Measurements from ENCODE around the gene ZNF98. TPM values are rescaled to one million over a fixed set of nuclear protein-coding genes. Genes with fewer than 3 reads are reported as not detected.

Gene ZNF98
- total RNA-seq, 1 donor: under 0.01 TPM

GRCh38 chr19:22427547-22427946, 5.4 kb upstream of the ZNF98 start:
- H3K4me3 ChIP-seq (ENCODE audit: insufficient read depth, low read length): no peak overlapping the region
- H3K4me2 ChIP-seq (ENCODE audit: insufficient read depth, low read length): no peak overlapping the region
- no peaks in the 10 kb centered on the region for H3K9me3 ChIP-seq (ENCODE audit: low read depth, low read length)
- no peak overlapping the region for H3K27ac ChIP-seq (ENCODE audit: low read depth, low read length)
- no peak for DNase-seq (ENCODE audit: insufficient read length, low spot score, missing footprints)
- TF ChIP-seq CTCF (IDR thresholded peaks at IDR 0.05; ENCODE audit: extremely low read depth, low read depth, low read length): no peak
- H4K20me1 ChIP-seq (ENCODE audit: insufficient read depth, low read length): no peaks in the 10 kb centered on the region
- no peaks in the 10 kb centered on the region for H3K4me1 ChIP-seq (ENCODE audit: insufficient read depth, low read length)
- H3K36me3 ChIP-seq (ENCODE audit: insufficient read depth, low read length): no peaks in the 10 kb centered on the region
- no peak overlapping the region for H2AFZ ChIP-seq (ENCODE audit: low read length)
- H3K27me3 ChIP-seq (ENCODE audit: insufficient read depth, low read length): no peaks in the 10 kb centered on the region
- H3K79me2 ChIP-seq (ENCODE audit: insufficient read depth, low read length): no peaks in the 10 kb centered on the region

DNA sequence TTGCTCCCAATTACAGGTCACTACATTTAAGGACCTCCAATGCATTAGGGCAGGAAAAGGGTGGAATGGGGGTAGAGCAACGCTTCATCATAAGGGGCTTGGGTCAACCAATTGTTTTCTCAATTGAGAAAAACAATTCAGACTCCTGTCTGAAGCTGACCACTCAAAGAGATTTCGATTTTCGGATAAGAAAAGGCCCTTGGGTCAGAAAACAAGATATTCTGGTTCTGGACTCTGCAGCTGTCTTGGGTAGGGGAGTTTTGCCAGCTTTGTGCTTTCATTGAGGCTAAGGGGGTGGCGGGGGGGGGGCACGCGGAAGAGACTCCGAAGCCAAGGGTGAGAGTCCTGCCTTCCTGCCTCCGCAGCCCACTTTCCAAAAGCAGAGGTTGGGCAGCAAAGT, 4.8 kb upstream of the ZNF98 start:
- Histone ChIP-seq H3K4me2 (ENCODE audit: insufficient read depth, low read length) (no peak overlapping the region), H3K4me3 (ENCODE audit: insufficient read depth, low read length) (no peak overlapping the region), H3K9me3 (ENCODE audit: low read depth, low read length) (no peaks in the 10 kb centered on the region), H2AFZ (ENCODE audit: low read length) (no peak overlapping the region), H3K79me2 (ENCODE audit: insufficient read depth, low read length) (no peaks in the 10 kb centered on the region), H3K36me3 (ENCODE audit: insufficient read depth, low read length) (no peaks in the 10 kb centered on the region), H4K20me1 (ENCODE audit: insufficient read depth, low read length) (no peaks in the 10 kb centered on the region), H3K4me1 (ENCODE audit: insufficient read depth, low read length) (no peaks in the 10 kb centered on the region), H3K27ac (ENCODE audit: low read depth, low read length) (no peak overlapping the region), H3K27me3 (ENCODE audit: insufficient read depth, low read length) (no peaks in the 10 kb centered on the region)
- no peak for TF ChIP-seq CTCF (IDR thresholded peaks at IDR 0.05; ENCODE audit: extremely low read depth, low read depth, low read length)
- no peak for DNase-seq (ENCODE audit: insufficient read length, low spot score, missing footprints)

GRCh38 chr19:22421797-22422196, 349 bp downstream of the ZNF98 start:
- no peaks in the 10 kb centered on the region for H3K79me2 ChIP-seq (ENCODE audit: insufficient read depth, low read length)

DNA sequence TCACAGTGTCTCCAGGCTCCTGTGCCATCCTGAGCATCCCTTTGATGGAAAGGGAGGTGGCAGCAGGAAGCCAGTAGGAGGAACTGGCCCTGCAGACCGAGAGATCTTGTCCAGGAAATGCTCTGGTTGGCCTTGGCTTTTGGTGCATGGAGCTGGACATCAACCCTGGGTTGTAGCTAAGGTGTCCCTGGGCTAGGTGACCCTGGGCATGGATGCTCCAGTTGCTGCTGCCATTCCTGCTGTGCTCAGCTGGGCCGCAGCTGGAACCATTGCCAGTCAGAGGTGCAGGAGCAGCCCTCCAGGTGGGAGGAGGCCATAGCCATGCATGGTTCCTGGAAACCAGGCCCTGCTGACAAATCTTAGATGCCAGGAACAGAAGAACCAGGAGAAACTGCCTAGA, 67.5 kb downstream of the ZNF98 start:
- no peaks in the 10 kb centered on the region for H4K20me1 ChIP-seq (ENCODE audit: insufficient read depth, low read length)

More at GRCh38 chr19:22421797-22422196, 349 bp downstream of the ZNF98 start:
- Histone ChIP-seq H4K20me1 (ENCODE audit: insufficient read depth, low read length) (no peaks in the 10 kb centered on the region), H2AFZ (ENCODE audit: low read length) (no peak overlapping the region), H3K9me3 (ENCODE audit: low read depth, low read length) (no peaks in the 10 kb centered on the region), H3K27me3 (ENCODE audit: insufficient read depth, low read length) (no peaks in the 10 kb centered on the region), H3K4me2 (ENCODE audit: insufficient read depth, low read length) (no peak overlapping the region), H3K36me3 (ENCODE audit: insufficient read depth, low read length) (no peaks in the 10 kb centered on the region), H3K4me1 (ENCODE audit: insufficient read depth, low read length) (no peaks in the 10 kb centered on the region), H3K4me3 (ENCODE audit: insufficient read depth, low read length) (no peak overlapping the region), H3K27ac (ENCODE audit: low read depth, low read length) (no peak overlapping the region)
- no peak for DNase-seq (ENCODE audit: insufficient read length, low spot score, missing footprints)
- no peak for TF ChIP-seq CTCF (IDR thresholded peaks at IDR 0.05; ENCODE audit: extremely low read depth, low read depth, low read length)

More for the DNA sequence above, 67.5 kb downstream of the ZNF98 start:
- Histone ChIP-seq H3K4me2 (ENCODE audit: insufficient read depth, low read length) (no peak overlapping the region), H3K4me1 (ENCODE audit: insufficient read depth, low read length) (no peaks in the 10 kb centered on the region), H3K79me2 (ENCODE audit: insufficient read depth, low read length) (no peaks in the 10 kb centered on the region), H3K9me3 (ENCODE audit: low read depth, low read length) (peaks cover 5% of the 10 kb centered on the region), H3K4me3 (ENCODE audit: insufficient read depth, low read length) (no peak overlapping the region), H3K27me3 (ENCODE audit: insufficient read depth, low read length) (no peaks in the 10 kb centered on the region), H3K36me3 (ENCODE audit: insufficient read depth, low read length) (no peaks in the 10 kb centered on the region), H2AFZ (ENCODE audit: low read length) (no peak overlapping the region), H3K27ac (ENCODE audit: low read depth, low read length) (no peak overlapping the region)
- no peak for DNase-seq (ENCODE audit: insufficient read length, low spot score, missing footprints)
- no peak for TF ChIP-seq CTCF (IDR thresholded peaks at IDR 0.05; ENCODE audit: extremely low read depth, low read depth, low read length)

Small RNA genes lying within 50 kb of the gene (small RNA-seq; reads per million reads assigned to genes)
- gene AC011494.1: not detected

Other genes starting within 250 kb of the ZNF98 start
- under 0.01 and 0.36 TPM in 2 replicates for gene ZNF676, start 225.4 kb downstream of the ZNF98 start, total RNA-seq
- not detected in 2 replicates for gene ZNF729, start 135.9 kb downstream of the ZNF98 start, total RNA-seq
- gene ZNF492, start 212.0 kb upstream of the ZNF98 start, total RNA-seq: 0.29 and 0.36 TPM in 2 replicates

All from osteoblast (primary cell).